OCI-LY7 (cell line): ENCODE measurements around the gene ACSM3.
"Not testable (repeated sequence)": the region's sequence is repeated elsewhere in the genome, so short reads cannot be mapped to it uniquely, and the experiment has no call there.

Experiments used
- CTCF ChIP-seq: fragments of 200-600 bp; sonication (generic); conservative IDR thresholded peaks from 2 replicates; pipeline ENCODE4 v1.5.1; 2014; ENCODE audit warnings: mild to moderate bottlenecking, antibody characterized with exemption, low read length, moderate library complexity, mixed read lengths
- EZH2phosphoT487 ChIP-seq: fragments of 200-600 bp; sonication (generic); IDR thresholded peaks from 2 replicates; pipeline ENCODE4 v1.6.1; 2018; ENCODE audit warnings: low read depth, borderline replicate concordance, mild to moderate bottlenecking, mixed run types, antibody characterized with exemption, low read length, moderate library complexity, mixed read lengths

GRCh38 chr16:20805684-20806167 is 41.9 kb downstream of the ACSM3 start:
- not testable (repeated sequence) for TF ChIP-seq CTCF, EZH2phosphoT487
